ENCODE results near the gene RIN3.
"Not testable (repeated sequence)": the region's sequence is repeated elsewhere in the genome, so short reads cannot be mapped to it uniquely, and the experiment has no call there.

RIN3 gene

DNA sequence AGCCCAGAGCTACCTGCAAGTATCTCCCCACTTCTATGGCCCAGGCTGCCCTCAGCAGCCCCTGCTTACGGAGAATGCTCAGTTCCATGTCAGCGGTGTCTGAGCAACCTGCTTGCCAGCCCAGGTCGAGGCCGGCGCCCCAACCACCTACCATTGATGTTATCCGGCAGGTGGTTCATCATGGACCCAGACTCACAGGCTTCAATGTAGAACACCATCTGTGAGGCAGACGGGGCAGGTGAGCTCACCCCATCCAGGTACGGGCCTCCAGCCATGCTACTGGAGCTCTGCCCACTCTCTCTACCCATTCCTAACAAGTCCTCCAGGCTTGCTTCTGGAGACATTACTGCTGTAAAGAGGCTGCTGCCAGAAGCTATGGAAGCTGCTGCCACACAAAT, 199.1 kb downstream of the RIN3 start:
- no peaks in the 10 kb centered on the region for H3K4me1 ChIP-seq (ENCODE audit: control insufficient read depth in 1 of 2, insufficient read depth in 2 of 2, low read length in 2 of 2)
- no peak overlapping the region for H3K27ac ChIP-seq (ENCODE audit: low read length)
- no peak overlapping the region for H3K4me3 ChIP-seq (ENCODE audit: low read depth in 1 of 2, low read length in 2 of 2)
- no peaks in the 10 kb centered on the region for H3K27me3 ChIP-seq (ENCODE audit: low read depth, low read length)
- no peaks in the 10 kb centered on the region for H3K9me3 ChIP-seq (ENCODE audit: control insufficient read depth in 1 of 2, low read length in 2 of 2)
- peaks cover 35 to 41% of the 10 kb centered on the region in 2 donors for H3K36me3 ChIP-seq (ENCODE audit: control insufficient read depth in 1 of 2, insufficient read depth in 2 of 2, low read length in 2 of 2)

DNA sequence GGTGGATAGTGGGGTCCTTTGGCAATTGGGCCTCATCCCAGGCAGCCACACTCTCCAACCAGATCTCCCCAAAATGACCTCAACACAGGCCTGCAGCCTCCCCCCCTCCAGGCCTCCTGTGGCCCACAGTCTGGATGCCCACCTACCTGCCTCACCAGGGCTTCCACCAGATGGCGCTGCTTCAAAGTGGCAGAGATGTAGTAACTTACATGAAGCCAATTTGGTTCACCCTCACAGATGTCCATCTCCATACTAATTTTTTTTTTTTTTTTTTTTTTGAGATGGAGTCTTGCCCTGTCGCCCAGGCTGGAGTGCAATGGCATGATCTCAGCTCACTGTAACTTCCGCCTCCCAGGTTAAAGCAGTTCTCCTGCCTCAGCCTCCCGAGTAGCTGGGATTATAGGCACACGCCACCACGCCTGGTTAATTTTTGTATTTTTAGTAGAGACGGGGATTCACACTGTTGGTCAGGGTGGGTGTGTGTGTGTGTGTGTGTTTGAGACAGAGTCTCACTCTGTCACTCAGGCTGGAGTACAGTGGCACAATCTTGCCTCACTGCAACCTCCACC, 201.2 kb downstream of the RIN3 start:
- H3K4me3 ChIP-seq (ENCODE audit: low read depth in 1 of 2, low read length in 2 of 2); H3K27me3 ChIP-seq (ENCODE audit: low read depth, low read length); H3K9me3 ChIP-seq (ENCODE audit: control insufficient read depth in 1 of 2, low read length in 2 of 2); H3K27ac ChIP-seq (ENCODE audit: low read length); H3K4me1 ChIP-seq (ENCODE audit: control insufficient read depth in 1 of 2, insufficient read depth in 2 of 2, low read length in 2 of 2): not testable (repeated sequence)
- H3K36me3 ChIP-seq (ENCODE audit: control insufficient read depth in 1 of 2, insufficient read depth in 2 of 2, low read length in 2 of 2), result peaks cover 29 to 36% of the 10 kb centered on the region in 2 donors

DNA sequence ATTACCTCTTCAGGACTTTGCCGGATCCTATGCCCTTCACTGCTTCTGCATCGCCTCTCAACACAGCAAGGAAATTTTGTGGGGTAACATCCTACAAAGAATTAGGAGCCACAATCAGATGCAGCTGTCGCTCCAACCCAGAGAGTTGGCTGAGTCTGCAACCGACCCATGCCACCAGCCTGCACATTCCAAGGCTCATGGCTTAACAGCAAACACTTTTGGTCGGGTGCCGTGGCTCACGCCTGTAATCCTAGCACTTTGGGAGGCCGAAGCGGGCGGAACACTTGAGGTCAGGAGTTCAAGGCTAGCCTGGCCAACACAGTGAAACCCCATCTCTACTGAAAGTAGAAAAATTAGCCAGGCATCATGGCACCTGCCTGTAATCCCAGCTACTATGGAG, 202.6 kb downstream of the RIN3 start:
- Histone ChIP-seq H3K27ac (ENCODE audit: low read length) (no peak overlapping the region), H3K36me3 (ENCODE audit: control insufficient read depth in 1 of 2, insufficient read depth in 2 of 2, low read length in 2 of 2) (peaks cover 16 to 23% of the 10 kb centered on the region in 2 donors), H3K4me1 (ENCODE audit: control insufficient read depth in 1 of 2, insufficient read depth in 2 of 2, low read length in 2 of 2) (peaks cover 5 to 10% of the 10 kb centered on the region in 2 donors), H3K9me3 (ENCODE audit: control insufficient read depth in 1 of 2, low read length in 2 of 2) (no peaks in the 10 kb centered on the region), H3K27me3 (ENCODE audit: low read depth, low read length) (no peaks in the 10 kb centered on the region), H3K4me3 (ENCODE audit: low read depth in 1 of 2, low read length in 2 of 2) (no peak overlapping the region)

DNA sequence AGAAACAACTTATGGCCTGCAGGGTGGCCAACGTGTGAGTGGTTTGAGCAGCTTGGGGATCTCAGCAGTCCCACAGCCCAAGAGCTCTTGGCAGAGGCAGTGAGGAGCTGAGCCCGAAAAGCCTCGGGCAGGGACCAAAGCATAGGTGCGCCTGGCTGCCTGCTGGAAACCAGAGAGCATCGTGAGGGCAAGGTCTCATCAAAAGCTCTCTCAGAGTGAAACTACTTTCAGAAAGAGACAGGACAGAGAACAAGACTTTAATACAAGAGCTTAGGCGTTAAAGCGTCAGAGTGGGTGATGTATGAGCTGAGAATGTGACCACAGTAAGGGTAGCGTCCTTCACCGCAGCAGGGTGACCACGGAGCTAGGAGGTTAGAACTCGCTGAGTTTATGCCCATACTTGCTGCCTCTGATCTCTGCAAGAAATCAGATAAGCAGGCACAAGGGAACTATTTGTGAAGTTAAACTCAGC, 204.0 kb downstream of the RIN3 start:
- H3K27me3 ChIP-seq (ENCODE audit: low read depth, low read length), result no peaks in the 10 kb centered on the region
- peaks cover 3 to 9% of the 10 kb centered on the region in 2 donors for H3K36me3 ChIP-seq (ENCODE audit: control insufficient read depth in 1 of 2, insufficient read depth in 2 of 2, low read length in 2 of 2)
- no peak overlapping the region for H3K27ac ChIP-seq (ENCODE audit: low read length)
- H3K4me3 ChIP-seq (ENCODE audit: low read depth in 1 of 2, low read length in 2 of 2), result no peak overlapping the region
- H3K4me1 ChIP-seq (ENCODE audit: control insufficient read depth in 1 of 2, insufficient read depth in 2 of 2, low read length in 2 of 2), result peaks cover 5 to 10% of the 10 kb centered on the region in 2 donors
- H3K9me3 ChIP-seq (ENCODE audit: control insufficient read depth in 1 of 2, low read length in 2 of 2), result no peaks in the 10 kb centered on the region

DNA sequence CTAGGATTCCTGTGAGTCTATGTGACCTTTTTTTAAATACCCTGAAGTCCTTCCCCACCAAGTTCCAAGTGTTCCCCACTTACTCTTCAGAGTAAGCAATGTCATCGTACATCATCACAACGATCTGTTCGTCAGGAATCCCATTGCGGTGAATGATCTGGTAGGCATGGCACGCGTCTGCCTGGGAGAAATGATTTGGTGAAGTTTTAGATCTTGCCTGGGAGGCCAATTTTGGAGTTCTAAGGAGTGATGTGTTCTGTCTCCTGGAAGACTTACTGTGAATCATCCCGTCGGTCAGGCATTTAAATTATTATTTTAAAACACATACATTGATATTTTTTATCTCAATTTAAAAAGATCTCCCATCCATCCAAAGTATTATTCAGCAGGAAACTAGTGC, 205.1 kb downstream of the RIN3 start:
- Histone ChIP-seq H3K4me1 (ENCODE audit: control insufficient read depth in 1 of 2, insufficient read depth in 2 of 2, low read length in 2 of 2) (peaks cover 5 to 10% of the 10 kb centered on the region in 2 donors), H3K27ac (ENCODE audit: low read length) (no peak overlapping the region), H3K36me3 (ENCODE audit: control insufficient read depth in 1 of 2, insufficient read depth in 2 of 2, low read length in 2 of 2) (peaks cover 3 to 6% of the 10 kb centered on the region in 2 donors), H3K4me3 (ENCODE audit: low read depth in 1 of 2, low read length in 2 of 2) (no peak overlapping the region), H3K27me3 (ENCODE audit: low read depth, low read length) (no peaks in the 10 kb centered on the region), H3K9me3 (ENCODE audit: control insufficient read depth in 1 of 2, low read length in 2 of 2) (no peaks in the 10 kb centered on the region)

DNA sequence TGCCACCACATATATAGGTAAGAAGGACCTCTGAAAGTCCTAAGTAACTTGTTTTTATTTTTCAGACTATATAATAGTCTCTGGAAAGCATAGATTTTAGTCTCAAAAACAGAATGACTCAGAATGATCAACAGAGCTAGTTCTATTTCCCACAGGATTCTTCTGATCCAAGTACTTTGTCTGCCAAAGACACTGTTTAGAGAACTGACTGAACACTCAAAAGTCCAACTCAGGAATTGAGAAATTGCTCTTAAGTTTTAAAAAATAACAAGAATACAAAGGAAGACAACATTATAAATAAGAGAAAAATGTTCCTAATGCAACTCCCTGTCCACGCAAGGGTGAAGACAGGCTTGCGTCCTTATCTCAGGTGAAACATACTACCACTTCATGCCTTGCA, 205.8 kb downstream of the RIN3 start:
- H3K27ac ChIP-seq (ENCODE audit: low read length), result no peak overlapping the region
- no peaks in the 10 kb centered on the region for H3K9me3 ChIP-seq (ENCODE audit: control insufficient read depth in 1 of 2, low read length in 2 of 2)
- H3K4me1 ChIP-seq (ENCODE audit: control insufficient read depth in 1 of 2, insufficient read depth in 2 of 2, low read length in 2 of 2), result peaks cover 8 to 10% of the 10 kb centered on the region in 2 donors
- peaks cover 3 to 6% of the 10 kb centered on the region in 2 donors for H3K36me3 ChIP-seq (ENCODE audit: control insufficient read depth in 1 of 2, insufficient read depth in 2 of 2, low read length in 2 of 2)
- no peaks in the 10 kb centered on the region for H3K27me3 ChIP-seq (ENCODE audit: low read depth, low read length)
- H3K4me3 ChIP-seq (ENCODE audit: low read depth in 1 of 2, low read length in 2 of 2), result no peak overlapping the region

DNA sequence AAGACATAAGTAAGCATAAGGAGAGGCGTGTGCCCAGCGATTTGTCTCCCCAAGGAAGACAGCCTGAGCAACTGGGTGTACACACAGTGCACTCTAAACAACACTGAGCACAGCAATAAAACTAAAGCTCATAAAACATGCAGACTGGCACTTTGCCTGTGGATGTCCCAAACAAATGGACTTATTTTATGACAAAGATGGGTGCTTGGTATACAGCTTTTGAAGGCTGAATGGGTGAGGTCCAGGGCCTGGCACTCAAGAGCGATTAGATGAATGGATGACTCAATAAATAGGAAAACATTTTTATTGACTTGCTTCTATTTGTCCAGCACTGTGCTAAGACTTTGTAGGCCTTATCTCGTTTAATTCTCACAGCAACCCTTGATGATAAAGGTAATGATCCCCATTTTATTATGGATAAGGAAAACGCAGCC, 206.3 kb downstream of the RIN3 start:
- Histone ChIP-seq H3K27me3 (ENCODE audit: low read depth, low read length) (no peaks in the 10 kb centered on the region), H3K4me1 (ENCODE audit: control insufficient read depth in 1 of 2, insufficient read depth in 2 of 2, low read length in 2 of 2) (peaks cover 10 to 12% of the 10 kb centered on the region in 2 donors), H3K9me3 (ENCODE audit: control insufficient read depth in 1 of 2, low read length in 2 of 2) (no peaks in the 10 kb centered on the region), H3K36me3 (ENCODE audit: control insufficient read depth in 1 of 2, insufficient read depth in 2 of 2, low read length in 2 of 2) (peaks cover 3 to 6% of the 10 kb centered on the region in 2 donors), H3K27ac (ENCODE audit: low read length) (no peak overlapping the region), H3K4me3 (ENCODE audit: low read depth in 1 of 2, low read length in 2 of 2) (no peak overlapping the region)

DNA sequence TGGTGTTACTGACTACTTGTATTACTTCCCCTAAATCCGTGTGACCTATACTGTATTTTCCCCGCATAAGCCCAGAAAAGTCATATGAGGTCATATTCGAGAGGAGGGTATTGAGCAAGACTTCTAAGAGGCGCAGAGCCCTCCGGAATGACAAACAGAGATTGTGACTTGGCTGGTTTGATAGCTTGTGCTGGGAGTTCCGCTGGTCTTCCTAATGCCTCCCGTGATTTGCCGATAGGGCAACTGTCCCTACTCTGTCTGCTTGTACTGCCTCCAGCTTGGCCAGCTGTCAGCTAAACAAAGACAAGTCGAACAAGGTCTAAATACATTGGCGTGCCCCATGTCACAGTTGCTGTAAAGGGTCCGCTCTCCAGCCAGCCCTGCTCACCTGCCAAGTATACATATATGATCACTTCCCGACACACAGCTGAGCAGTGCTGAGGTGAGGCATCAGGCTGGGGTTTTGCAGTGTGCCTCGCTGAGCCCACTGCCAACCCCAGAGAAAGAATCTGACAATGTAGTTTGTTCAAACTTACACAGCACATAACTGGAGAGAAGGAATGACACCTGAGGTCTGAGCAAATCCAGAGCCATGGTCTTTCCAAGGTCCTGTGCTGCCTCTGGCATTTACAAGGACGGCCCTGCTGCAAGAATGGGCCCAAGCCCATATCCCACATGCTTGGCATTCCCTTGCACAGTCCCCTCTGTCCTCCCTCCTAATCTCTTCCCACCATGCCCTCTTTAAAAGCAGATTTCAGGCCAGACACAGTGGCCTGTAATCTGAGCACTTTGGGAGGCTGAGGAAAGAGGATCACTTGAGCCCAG, 211.1 kb downstream of the RIN3 start:
- Histone ChIP-seq H3K4me3 (ENCODE audit: low read depth in 1 of 2, low read length in 2 of 2) (no peak overlapping the region), H3K36me3 (ENCODE audit: control insufficient read depth in 1 of 2, insufficient read depth in 2 of 2, low read length in 2 of 2) (no peaks in the 10 kb centered on the region), H3K4me1 (ENCODE audit: control insufficient read depth in 1 of 2, insufficient read depth in 2 of 2, low read length in 2 of 2) (peaks cover 7 to 9% of the 10 kb centered on the region in 2 donors), H3K27ac (ENCODE audit: low read length) (no peak overlapping the region), H3K27me3 (ENCODE audit: low read depth, low read length) (no peaks in the 10 kb centered on the region), H3K9me3 (ENCODE audit: control insufficient read depth in 1 of 2, low read length in 2 of 2) (no peaks in the 10 kb centered on the region)

DNA sequence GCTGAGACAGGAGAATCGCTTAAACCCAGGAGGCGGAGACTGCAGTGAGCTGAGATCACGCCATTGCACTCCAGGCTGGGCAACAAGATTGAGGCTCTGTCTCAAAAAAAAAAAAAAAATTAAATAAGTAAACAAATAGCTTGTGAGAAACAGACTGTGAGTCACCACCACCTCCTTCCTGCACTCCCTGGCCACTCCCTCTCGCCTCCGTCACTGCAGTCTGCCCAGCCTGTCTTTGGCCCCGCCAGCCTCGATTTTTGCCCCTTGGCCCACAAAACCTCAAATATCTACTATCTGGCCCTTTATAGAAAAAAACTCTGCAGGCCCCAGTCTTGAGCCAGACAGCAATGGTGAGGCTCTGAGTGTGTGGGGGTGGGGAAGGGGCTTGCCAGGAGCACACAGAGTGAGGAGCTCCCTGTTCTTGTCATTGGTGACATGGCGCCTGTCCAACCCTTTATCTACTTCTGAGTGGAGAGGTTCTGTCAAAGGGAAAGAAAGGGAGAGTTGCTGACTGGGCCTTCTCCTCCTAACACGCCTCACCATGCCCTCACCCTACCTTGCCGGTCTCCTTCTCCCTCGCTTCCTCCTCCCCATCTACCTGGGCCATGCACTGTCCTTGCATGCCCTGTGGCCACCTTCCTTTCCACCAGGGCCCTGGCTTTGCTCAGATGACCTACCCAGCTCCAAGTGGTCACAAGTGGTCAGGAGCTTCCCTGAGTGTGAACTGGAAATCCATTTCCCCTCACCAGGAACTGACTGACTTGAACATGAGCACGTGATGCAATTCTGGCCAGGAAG, 212.8 kb downstream of the RIN3 start:
- peaks cover 0 to 8% of the 10 kb centered on the region in 2 donors for H3K4me1 ChIP-seq (ENCODE audit: control insufficient read depth in 1 of 2, insufficient read depth in 2 of 2, low read length in 2 of 2)
- no peaks in the 10 kb centered on the region for H3K9me3 ChIP-seq (ENCODE audit: control insufficient read depth in 1 of 2, low read length in 2 of 2)
- no peaks in the 10 kb centered on the region for H3K27me3 ChIP-seq (ENCODE audit: low read depth, low read length)
- H3K36me3 ChIP-seq (ENCODE audit: control insufficient read depth in 1 of 2, insufficient read depth in 2 of 2, low read length in 2 of 2), result peaks cover 2% of the 10 kb centered on the region in 2 donors
- no peak overlapping the region for H3K4me3 ChIP-seq (ENCODE audit: low read depth in 1 of 2, low read length in 2 of 2)
- H3K27ac ChIP-seq (ENCODE audit: low read length), result peak overlapping the region; percentile 69

DNA sequence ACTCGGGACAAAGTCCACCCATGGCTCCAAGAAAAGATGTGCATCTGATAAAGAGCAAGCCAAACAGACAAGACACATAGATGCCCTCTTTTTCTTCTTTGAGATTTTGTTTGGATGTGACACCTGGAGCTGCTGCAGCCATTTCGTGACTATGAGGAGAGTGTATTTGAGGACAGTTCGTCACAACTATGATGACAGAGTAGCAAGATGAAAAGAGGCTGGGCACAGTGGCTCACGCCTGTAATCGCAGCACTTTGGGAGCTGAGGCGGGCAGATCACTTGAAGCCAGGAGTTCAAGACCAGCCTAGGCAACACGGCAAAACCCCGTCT, 213.3 kb downstream of the RIN3 start:
- Histone ChIP-seq H3K4me1 (ENCODE audit: control insufficient read depth in 1 of 2, insufficient read depth in 2 of 2, low read length in 2 of 2) (peaks cover 0 to 8% of the 10 kb centered on the region in 2 donors), H3K36me3 (ENCODE audit: control insufficient read depth in 1 of 2, insufficient read depth in 2 of 2, low read length in 2 of 2) (peaks cover 8% of the 10 kb centered on the region in 2 donors), H3K9me3 (ENCODE audit: control insufficient read depth in 1 of 2, low read length in 2 of 2) (no peaks in the 10 kb centered on the region), H3K27me3 (ENCODE audit: low read depth, low read length) (no peaks in the 10 kb centered on the region), H3K27ac (ENCODE audit: low read length) (peak overlapping the region; percentile 69), H3K4me3 (ENCODE audit: low read depth in 1 of 2, low read length in 2 of 2) (no peak overlapping the region)

DNA sequence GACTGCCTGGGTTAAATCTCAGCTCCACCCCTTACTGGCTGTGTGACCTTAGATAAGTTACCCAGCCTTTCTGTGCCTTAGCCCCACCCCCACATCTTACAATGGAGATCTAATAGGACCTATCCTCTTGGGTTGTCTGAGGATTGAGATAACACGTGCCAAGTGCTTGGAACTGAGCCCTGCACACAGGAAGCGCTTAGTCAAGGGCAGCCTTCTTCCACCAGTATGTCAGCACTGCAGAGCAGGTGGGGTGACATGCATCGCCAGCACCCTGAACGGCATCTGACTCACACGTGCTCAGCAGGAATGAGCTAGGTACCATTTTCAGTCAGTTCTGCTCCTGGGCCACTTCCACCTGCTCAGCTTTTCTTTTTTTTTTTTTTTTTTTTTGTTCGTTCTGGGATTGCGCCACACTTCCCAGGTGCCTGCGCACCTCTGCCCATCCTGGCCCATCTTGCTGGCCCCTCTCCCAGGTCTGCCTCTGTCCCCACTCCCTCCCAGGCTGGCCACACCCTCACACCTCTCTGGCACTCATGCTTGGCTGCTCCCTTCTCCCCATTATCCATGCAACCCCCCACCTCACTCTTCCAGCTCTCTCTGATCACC, 215.3 kb downstream of the RIN3 start:
- Histone ChIP-seq H3K4me3 (ENCODE audit: low read depth in 1 of 2, low read length in 2 of 2) (no peak overlapping the region), H3K9me3 (ENCODE audit: control insufficient read depth in 1 of 2, low read length in 2 of 2) (no peaks in the 10 kb centered on the region), H3K27ac (ENCODE audit: low read length) (no peak overlapping the region), H3K27me3 (ENCODE audit: low read depth, low read length) (no peaks in the 10 kb centered on the region), H3K36me3 (ENCODE audit: control insufficient read depth in 1 of 2, insufficient read depth in 2 of 2, low read length in 2 of 2) (peaks cover 11 to 16% of the 10 kb centered on the region in 2 donors), H3K4me1 (ENCODE audit: control insufficient read depth in 1 of 2, insufficient read depth in 2 of 2, low read length in 2 of 2) (peaks cover 0 to 8% of the 10 kb centered on the region in 2 donors)

Measured in muscle layer of duodenum (tissue), 2 donors.